ENCODE data around the gene CAMSAP3.

CAMSAP3 gene

GRCh38 chr19:7578127-7578526 lies 17.5 kb upstream of the CAMSAP3 start:
- no peak for DNase-seq (ENCODE audit: low read depth)
- TF ChIP-seq CTCF (IDR thresholded peaks at IDR 0.05; ENCODE audit: control insufficient read depth, extremely low read depth, insufficient read depth): no peak
- no peak overlapping the region for H3K4me3 ChIP-seq (ENCODE audit: low read depth, low read length)

GRCh38 chr19:7579182-7579581 lies 16.5 kb upstream of the CAMSAP3 start:
- no peak overlapping the region for H3K4me3 ChIP-seq (ENCODE audit: low read depth, low read length)
- no peak for DNase-seq (ENCODE audit: low read depth)
- TF ChIP-seq CTCF (IDR thresholded peaks at IDR 0.05; ENCODE audit: control insufficient read depth, extremely low read depth, insufficient read depth): no peak

- H3K4me3 ChIP-seq (ENCODE audit: low read depth, low read length): no peak overlapping the region
- no peak for DNase-seq (ENCODE audit: low read depth)
- TF ChIP-seq CTCF (IDR thresholded peaks at IDR 0.05; ENCODE audit: control insufficient read depth, extremely low read depth, insufficient read depth): no peak
These were observed 13.2 kb upstream of the CAMSAP3 start for GRCh38 chr19:7582446-7582845.

- no peak for DNase-seq (ENCODE audit: low read depth)
- H3K4me3 ChIP-seq (ENCODE audit: low read depth, low read length): no peak overlapping the region
- no peak for TF ChIP-seq CTCF (IDR thresholded peaks at IDR 0.05; ENCODE audit: control insufficient read depth, extremely low read depth, insufficient read depth)
These were observed 5.8 kb upstream of the CAMSAP3 start for GRCh38 chr19:7589822-7590221.

GRCh38 chr19:7590256-7590655 lies 5.4 kb upstream of the CAMSAP3 start:
- TF ChIP-seq CTCF (IDR thresholded peaks at IDR 0.05; ENCODE audit: control insufficient read depth, extremely low read depth, insufficient read depth): no peak
- DNase-seq (ENCODE audit: low read depth): no peak
- no peak overlapping the region for H3K4me3 ChIP-seq (ENCODE audit: low read depth, low read length)

- TF ChIP-seq CTCF (IDR thresholded peaks at IDR 0.05; ENCODE audit: control insufficient read depth, extremely low read depth, insufficient read depth): no peak
- no peak for DNase-seq (ENCODE audit: low read depth)
- peak overlapping the region; percentile 81 for H3K4me3 ChIP-seq (ENCODE audit: low read depth, low read length)
These were observed 711 bp downstream of the CAMSAP3 start for GRCh38 chr19:7596211-7596937.

GRCh38 chr19:7597689-7598088 lies 2.0 kb downstream of the CAMSAP3 start:
- no peak for TF ChIP-seq CTCF (IDR thresholded peaks at IDR 0.05; ENCODE audit: control insufficient read depth, extremely low read depth, insufficient read depth)
- H3K4me3 ChIP-seq (ENCODE audit: low read depth, low read length): no peak overlapping the region
- DNase-seq (ENCODE audit: low read depth): no peak

Measured in LNCaP clone FGC (cell line).